Measurements from ENCODE around the gene BTN2A1. TPM values are rescaled to one million over a fixed set of nuclear protein-coding genes. Genes with fewer than 3 reads are reported as not detected.

The BTN2A1 gene
- polyA plus RNA-seq, 1 of the 3 experiments (the other 2 are of a cell fraction): 21.2 TPM

- no peaks in the 10 kb centered on the region for H4K20me1 ChIP-seq (ENCODE audit: insufficient read depth)
- H3K9me3 ChIP-seq: no peaks in the 10 kb centered on the region
- DNase-seq: peak; percentile 48
- peak overlapping the region; percentile 62 to 83; a peak in 3 of 4 replicates for H3K27ac ChIP-seq (ENCODE audit: low read depth in 2 of 2, low read length in 1 of 2)
- H3F3A ChIP-seq (replicated peaks; ENCODE audit: insufficient read depth): no peaks in the 10 kb centered on the region
- TF ChIP-seq, protein P1, sequence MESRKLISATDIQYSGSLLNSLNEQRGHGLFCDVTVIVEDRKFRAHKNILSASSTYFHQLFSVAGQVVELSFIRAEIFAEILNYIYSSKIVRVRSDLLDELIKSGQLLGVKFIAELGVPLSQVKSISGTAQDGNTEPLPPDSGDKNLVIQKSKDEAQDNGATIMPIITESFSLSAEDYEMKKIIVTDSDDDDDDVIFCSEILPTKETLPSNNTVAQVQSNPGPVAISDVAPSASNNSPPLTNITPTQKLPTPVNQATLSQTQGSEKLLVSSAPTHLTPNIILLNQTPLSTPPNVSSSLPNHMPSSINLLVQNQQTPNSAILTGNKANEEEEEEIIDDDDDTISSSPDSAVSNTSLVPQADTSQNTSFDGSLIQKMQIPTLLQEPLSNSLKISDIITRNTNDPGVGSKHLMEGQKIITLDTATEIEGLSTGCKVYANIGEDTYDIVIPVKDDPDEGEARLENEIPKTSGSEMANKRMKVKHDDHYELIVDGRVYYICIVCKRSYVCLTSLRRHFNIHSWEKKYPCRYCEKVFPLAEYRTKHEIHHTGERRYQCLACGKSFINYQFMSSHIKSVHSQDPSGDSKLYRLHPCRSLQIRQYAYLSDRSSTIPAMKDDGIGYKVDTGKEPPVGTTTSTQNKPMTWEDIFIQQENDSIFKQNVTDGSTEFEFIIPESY (IDR thresholded peaks at IDR 0.05; ENCODE audit: borderline replicate concordance, low read depth): no peak
- TF ChIP-seq, protein P2, sequence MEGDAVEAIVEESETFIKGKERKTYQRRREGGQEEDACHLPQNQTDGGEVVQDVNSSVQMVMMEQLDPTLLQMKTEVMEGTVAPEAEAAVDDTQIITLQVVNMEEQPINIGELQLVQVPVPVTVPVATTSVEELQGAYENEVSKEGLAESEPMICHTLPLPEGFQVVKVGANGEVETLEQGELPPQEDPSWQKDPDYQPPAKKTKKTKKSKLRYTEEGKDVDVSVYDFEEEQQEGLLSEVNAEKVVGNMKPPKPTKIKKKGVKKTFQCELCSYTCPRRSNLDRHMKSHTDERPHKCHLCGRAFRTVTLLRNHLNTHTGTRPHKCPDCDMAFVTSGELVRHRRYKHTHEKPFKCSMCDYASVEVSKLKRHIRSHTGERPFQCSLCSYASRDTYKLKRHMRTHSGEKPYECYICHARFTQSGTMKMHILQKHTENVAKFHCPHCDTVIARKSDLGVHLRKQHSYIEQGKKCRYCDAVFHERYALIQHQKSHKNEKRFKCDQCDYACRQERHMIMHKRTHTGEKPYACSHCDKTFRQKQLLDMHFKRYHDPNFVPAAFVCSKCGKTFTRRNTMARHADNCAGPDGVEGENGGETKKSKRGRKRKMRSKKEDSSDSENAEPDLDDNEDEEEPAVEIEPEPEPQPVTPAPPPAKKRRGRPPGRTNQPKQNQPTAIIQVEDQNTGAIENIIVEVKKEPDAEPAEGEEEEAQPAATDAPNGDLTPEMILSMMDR (IDR thresholded peaks at IDR 0.05): peak; percentile 61
- TF ChIP-seq RAD21 (IDR thresholded peaks at IDR 0.05; ENCODE audit: low read length) (peak; percentile 36), REST (IDR thresholded peaks at IDR 0.05; ENCODE audit: low read depth, low read length) (no peak), SMC3 (IDR thresholded peaks at IDR 0.05; ENCODE audit: low read depth, low read length) (peak; percentile 37), CHD2 (IDR thresholded peaks at IDR 0.05; ENCODE audit: low read length, partially characterized antibody) (no peak), RXRA (IDR thresholded peaks at IDR 0.05; ENCODE audit: borderline replicate concordance, low read depth) (no peak), FOXJ3 (CRISPR knock-in tag; IDR thresholded peaks at IDR 0.05) (no peak), USF2 (IDR thresholded peaks at IDR 0.05; ENCODE audit: borderline replicate concordance, low read depth, low read length) (no peak), RFX5 (IDR thresholded peaks at IDR 0.05; ENCODE audit: low read length) (peak; percentile 76; the same call in 1 of the 2 replicates), EZH2phosphoT487 (IDR thresholded peaks at IDR 0.05; ENCODE audit: borderline replicate concordance, low read depth) (no peak), ELF1 (IDR thresholded peaks at IDR 0.05) (no peak), NFIC (IDR thresholded peaks at IDR 0.05; ENCODE audit: borderline replicate concordance) (no peak), SIN3A (IDR thresholded peaks at IDR 0.05; ENCODE audit: borderline replicate concordance, low read depth, low read length) (no peak), GABPA (IDR thresholded peaks at IDR 0.05; ENCODE audit: low read depth) (no peak), PBX3 (IDR thresholded peaks at IDR 0.05) (no peak), POLR2AphosphoS5 (IDR thresholded peaks at IDR 0.05; ENCODE audit: low read depth, low read length) (no peak), MXI1 (IDR thresholded peaks at IDR 0.05; ENCODE audit: low read depth, low read length) (no peak)
- TF ChIP-seq, protein P3, sequence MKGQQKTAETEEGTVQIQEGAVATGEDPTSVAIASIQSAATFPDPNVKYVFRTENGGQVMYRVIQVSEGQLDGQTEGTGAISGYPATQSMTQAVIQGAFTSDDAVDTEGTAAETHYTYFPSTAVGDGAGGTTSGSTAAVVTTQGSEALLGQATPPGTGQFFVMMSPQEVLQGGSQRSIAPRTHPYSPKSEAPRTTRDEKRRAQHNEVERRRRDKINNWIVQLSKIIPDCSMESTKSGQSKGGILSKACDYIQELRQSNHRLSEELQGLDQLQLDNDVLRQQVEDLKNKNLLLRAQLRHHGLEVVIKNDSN (IDR thresholded peaks at IDR 0.05; ENCODE audit: borderline replicate concordance, low read depth): no peak
- H3K4me3 ChIP-seq (ENCODE audit: low read depth in 2 of 2, low read length in 1 of 2): peak overlapping the region; percentile 92; a peak in 2 of 4 replicates
- peaks cover 13% of the 10 kb centered on the region; the same call in 1 of the 2 replicates for H3K79me2 ChIP-seq (ENCODE audit: insufficient read depth)
- H3K9ac ChIP-seq: peak overlapping the region; percentile 87; the same call in 1 of the 2 replicates
- peak overlapping the region; percentile 75 for H3K4me2 ChIP-seq
- POLR2A ChIA-PET: no interaction called here
- H2AFZ ChIP-seq (ENCODE audit: low read depth): peak overlapping the region; percentile 97
- H3K36me3 ChIP-seq (replicated peaks in 1 of 2; ENCODE audit: control insufficient read depth in 1 of 2, insufficient read depth in 2 of 2, low read length in 1 of 2): peaks cover 0 to 2% of the 10 kb centered on the region in 2 experiments
- no peaks in the 10 kb centered on the region for H3K9me2 ChIP-seq
- CTCF ChIA-PET: interaction anchor here (1.1 to 1.4 kb wide), 4 partner anchors 8 to 84 kb away, joined by 3 to 5 read pairs (median 4); no protein-coding TSS in a partner anchor
- H3K27me3 ChIP-seq (ENCODE audit: insufficient read depth): no peaks in the 10 kb centered on the region
- WGBS (ENCODE audit: low lambda C conversion rate): 81% methylated on average over 4 of the region's 4 CpGs
- H3K4me1 ChIP-seq (ENCODE audit: control insufficient read depth in 1 of 2, insufficient read depth in 2 of 2, low read depth in 1 of 2, low read length in 1 of 2): peaks cover 0 to 8% of the 10 kb centered on the region in 2 experiments; a peak in 1 of 4 replicates
These were observed 37.0 kb upstream of the BTN2A1 start for GRCh38 chr6:26420688-26421171.
